ENCODE measurements around the gene DOC2B. TPM values are rescaled to one million over a fixed set of nuclear protein-coding genes. Genes with fewer than 3 reads are reported as not detected.
A peak's percentile ranks its signal among the peaks of the same experiment; 100 is the strongest.
"Not testable (repeated sequence)": the region's sequence is repeated elsewhere in the genome, so short reads cannot be mapped to it uniquely, and the experiment has no call there.

The DOC2B gene
- total RNA-seq, 4 donors from 2014 or later = 10.4 to 18.0 (median 14.6) TPM

GRCh38 chr17:136531-136930, 44.9 kb downstream of the DOC2B start:
- H3K4me1 ChIP-seq; intact Hi-C loops (cut with DNase I); H3K4me3 ChIP-seq; H3K27me3 ChIP-seq; H3K36me3 ChIP-seq; H3K27ac ChIP-seq (replicated peaks in 1 of 4); H3K9me3 ChIP-seq; DNase-seq (ENCODE audit: extremely low spot score): not testable (repeated sequence)
- no CpG with 5 or more reads among the region's 4 CpGs for WGBS
- TF ChIP-seq CTCF (IDR thresholded peaks at IDR 0.05) = peak in 2 of 3 experiments; percentile 28 to 45

GRCh38 chr17:135895-136294, 45.6 kb downstream of the DOC2B start:
- DNase-seq (ENCODE audit: extremely low spot score); H3K27me3 ChIP-seq; H3K9me3 ChIP-seq; H3K4me1 ChIP-seq; H3K4me3 ChIP-seq; intact Hi-C loops (cut with DNase I); H3K27ac ChIP-seq (replicated peaks in 1 of 4); H3K36me3 ChIP-seq: not testable (repeated sequence)
- no CpG with 5 or more reads among the region's 1 CpG for WGBS

GRCh38 chr17:135022-135421, 46.4 kb downstream of the DOC2B start:
- intact Hi-C loops (cut with DNase I); H3K9me3 ChIP-seq; DNase-seq (ENCODE audit: extremely low spot score); H3K4me1 ChIP-seq; H3K4me3 ChIP-seq; H3K27me3 ChIP-seq; H3K36me3 ChIP-seq; H3K27ac ChIP-seq (replicated peaks in 1 of 4): not testable (repeated sequence)
- 98% methylated on average over 6 of the region's 6 CpGs for WGBS

- H3K4me1 ChIP-seq; DNase-seq (ENCODE audit: extremely low spot score); H3K27me3 ChIP-seq; intact Hi-C loops (cut with DNase I); H3K9me3 ChIP-seq; H3K36me3 ChIP-seq; H3K4me3 ChIP-seq; H3K27ac ChIP-seq (replicated peaks in 1 of 4): not testable (repeated sequence)
- no CpG with 5 or more reads among the region's 25 CpGs for WGBS
- peak in 1 of 3 experiments; percentile 6 for TF ChIP-seq CTCF (IDR thresholded peaks at IDR 0.05)
Observed at GRCh38 chr17:134332-134785, 47.1 kb downstream of the DOC2B start.

GRCh38 chr17:133932-134331, 47.5 kb downstream of the DOC2B start:
- DNase-seq (ENCODE audit: extremely low spot score) = not testable (repeated sequence)
- WGBS = no CpG with 5 or more reads among the region's 40 CpGs

DNA sequence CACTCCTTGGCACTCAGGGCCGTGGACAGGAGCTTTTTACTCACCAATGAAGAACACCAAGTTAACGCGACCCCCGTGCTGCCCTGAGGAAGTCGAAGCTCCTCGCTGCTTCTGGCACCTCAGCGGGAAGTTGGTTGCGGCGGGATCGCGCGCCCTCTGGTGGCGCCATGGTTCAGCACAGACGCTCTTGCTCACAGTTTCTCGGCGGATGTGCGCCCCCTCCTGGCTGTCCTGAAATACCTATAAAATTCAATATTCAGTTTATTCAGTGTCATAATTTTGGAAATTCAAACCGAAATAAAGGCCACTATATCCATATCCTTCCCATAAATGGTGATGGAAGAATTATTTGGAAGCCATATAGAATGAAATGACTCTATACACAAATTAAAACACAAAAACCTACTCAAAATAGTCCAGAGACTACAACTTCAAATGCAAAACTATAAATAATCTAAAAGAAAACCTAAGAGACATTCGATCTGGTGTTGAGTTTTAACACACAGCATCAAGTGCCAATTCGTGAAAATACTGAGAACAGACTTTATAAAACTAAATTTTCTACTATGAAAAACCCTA, 63.0 kb downstream of the DOC2B start:
- H3K4me3 ChIP-seq; H3K27ac ChIP-seq (replicated peaks in 1 of 4); H3K27me3 ChIP-seq; H3K9me3 ChIP-seq; H3K36me3 ChIP-seq; DNase-seq (ENCODE audit: extremely low spot score); intact Hi-C loops (cut with DNase I); H3K4me1 ChIP-seq: not testable (repeated sequence)
- TF ChIP-seq CTCF (IDR thresholded peaks at IDR 0.05) = peak in 1 of 3 experiments; percentile 37
- 2% methylated on average over 3 of the region's 20 CpGs for WGBS

More at GRCh38 chr17:133932-134331, 47.5 kb downstream of the DOC2B start:
- intact Hi-C loops (cut with DNase I); H3K4me1 ChIP-seq; H3K27me3 ChIP-seq; H3K9me3 ChIP-seq; H3K27ac ChIP-seq (replicated peaks in 1 of 4); H3K36me3 ChIP-seq; H3K4me3 ChIP-seq: not testable (repeated sequence)

DNA sequence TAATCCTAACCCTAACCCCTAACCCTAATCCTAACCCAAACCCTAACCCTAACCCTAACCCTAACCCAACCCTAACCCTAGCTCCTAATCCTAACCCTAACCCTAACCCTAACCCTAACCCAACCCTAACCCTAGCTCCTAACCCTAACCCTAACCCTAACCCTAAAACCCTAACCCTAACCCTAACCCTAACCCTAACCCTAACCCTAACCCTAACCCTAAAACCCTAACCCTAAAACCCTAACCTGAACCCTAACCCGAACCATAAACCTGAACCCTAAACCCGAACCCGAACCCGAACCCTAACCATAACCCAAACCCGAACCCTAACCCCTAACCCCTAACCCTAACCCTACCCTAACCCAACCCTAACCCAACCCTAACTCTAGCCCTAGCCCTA, 68.3 kb downstream of the DOC2B start:
- H3K27me3 ChIP-seq; intact Hi-C loops (cut with DNase I); H3K4me1 ChIP-seq; H3K9me3 ChIP-seq; H3K27ac ChIP-seq (replicated peaks in 1 of 4); H3K36me3 ChIP-seq; DNase-seq (ENCODE audit: extremely low spot score); H3K4me3 ChIP-seq: not testable (repeated sequence)
- WGBS = no CpG with 5 or more reads among the region's 5 CpGs

Other genes with a start within 250 kb of the DOC2B start
- gene SCGB1C2, start 44.1 kb downstream of the DOC2B start, total RNA-seq = not detected
- 10 to 100 TPM in 3 of 4 donors, 1 to 10 TPM in 1; 8.7 to 21.0 (median 14.8) TPM for gene RPH3AL, start 171.2 kb upstream of the DOC2B start, total RNA-seq

Measured in esophagus muscularis mucosa (tissue), 4 donors.